ENCODE results near the gene TCP11.

The TCP11 gene

DNA sequence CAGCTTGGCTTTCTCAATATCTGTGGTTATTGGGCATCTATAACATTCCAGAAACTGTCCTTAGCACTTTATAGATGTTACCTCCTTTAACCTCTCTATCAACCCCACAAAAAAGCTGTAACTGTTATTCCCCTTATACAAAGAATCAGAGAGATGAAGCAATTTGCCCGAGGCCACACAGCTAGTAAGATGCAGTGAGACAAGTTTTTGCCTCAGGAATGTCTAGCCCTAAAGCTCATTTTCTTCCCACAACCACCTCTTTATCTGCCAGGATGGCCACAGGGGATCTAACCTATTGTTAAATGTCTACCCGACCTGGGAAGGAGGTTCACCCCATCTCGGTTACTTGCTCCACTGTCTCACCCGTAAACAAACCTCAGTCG, 31.9 kb upstream of the TCP11 start:
- no peak for DNase-seq (ENCODE audit: low read depth in 2 of 2)

DNA sequence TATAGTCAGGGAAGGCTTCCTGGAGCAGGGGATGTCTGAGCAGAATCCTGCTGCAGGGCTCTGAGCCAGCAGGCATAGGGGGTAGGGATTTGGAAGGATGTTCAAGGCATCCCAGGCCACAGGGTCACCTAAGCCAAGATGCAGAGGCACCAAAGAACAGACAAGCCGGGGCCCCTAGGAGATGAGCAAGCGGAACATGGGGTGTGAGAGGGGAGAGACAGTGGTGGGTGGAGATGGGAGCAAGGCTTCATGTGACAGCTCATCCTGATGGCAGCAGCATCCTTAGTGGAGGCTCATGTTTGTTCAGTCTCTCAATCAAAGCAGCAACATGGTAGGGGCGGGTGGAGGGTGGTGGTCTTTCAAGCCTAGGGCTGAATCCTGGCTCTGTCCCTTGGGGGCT, 29.8 kb upstream of the TCP11 start:
- DNase-seq (ENCODE audit: low read depth in 2 of 2): no peak

DNA sequence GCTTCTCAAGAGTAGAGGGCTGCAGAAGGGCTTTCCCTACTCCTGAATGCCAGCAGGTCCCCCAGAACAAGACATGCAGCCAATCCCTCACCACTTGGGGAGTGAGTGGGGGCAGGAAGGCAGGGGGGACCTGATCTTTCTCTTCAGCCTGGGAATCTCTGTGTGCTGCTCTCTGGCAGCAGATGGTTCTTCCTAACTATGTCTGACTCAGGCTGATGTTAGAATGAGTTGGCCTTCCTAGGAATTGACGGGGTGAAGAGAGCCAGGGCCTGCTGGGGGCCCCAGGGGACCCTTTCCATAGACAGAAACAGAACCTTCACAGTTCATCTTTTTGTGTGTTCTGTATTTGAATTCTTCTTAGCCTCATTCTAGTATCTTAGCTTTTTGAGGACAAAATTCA, 29.0 kb upstream of the TCP11 start:
- no peak for DNase-seq (ENCODE audit: low read depth in 2 of 2)

DNA sequence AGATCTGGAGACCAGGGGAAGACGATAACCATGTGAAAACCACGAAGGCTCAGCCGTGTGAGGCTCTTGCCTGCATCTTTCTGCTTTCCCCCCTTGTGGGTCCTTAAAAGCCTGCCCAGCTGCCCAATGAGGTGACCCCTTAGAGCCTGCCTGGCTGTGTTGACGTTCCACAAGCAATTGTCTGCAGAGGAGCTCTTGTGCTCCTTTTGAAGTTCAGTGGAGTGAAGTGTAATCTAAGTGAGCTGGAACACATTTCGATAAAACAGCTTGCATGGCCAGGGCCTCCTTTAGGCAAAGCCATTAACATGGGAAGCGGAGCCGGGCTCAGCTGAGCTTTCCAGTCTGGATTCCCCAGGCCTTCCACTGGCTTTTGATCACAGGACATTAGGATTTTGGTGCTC, 27.3 kb upstream of the TCP11 start:
- DNase-seq (ENCODE audit: low read depth in 2 of 2): no peak

DNA sequence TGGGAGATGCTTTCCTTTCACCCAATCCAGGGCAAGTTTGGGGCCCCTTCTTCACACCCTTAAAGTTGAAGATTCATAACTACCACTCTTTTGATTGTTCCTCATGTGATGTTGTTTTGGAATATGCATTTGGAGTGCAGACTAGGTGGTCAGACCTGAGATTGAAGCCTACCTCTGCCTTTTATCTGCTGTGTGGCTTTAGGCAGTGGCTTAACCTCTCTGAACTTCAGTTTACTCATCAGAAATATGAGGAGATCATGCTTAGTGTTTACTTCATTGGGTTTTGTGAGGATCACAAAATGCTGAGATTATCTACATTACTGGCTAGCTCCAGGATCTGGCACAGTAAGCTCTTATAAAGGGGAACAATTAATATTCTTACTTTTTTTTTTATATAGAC, 26.4 kb upstream of the TCP11 start:
- no peak for DNase-seq (ENCODE audit: low read depth in 2 of 2)

DNA sequence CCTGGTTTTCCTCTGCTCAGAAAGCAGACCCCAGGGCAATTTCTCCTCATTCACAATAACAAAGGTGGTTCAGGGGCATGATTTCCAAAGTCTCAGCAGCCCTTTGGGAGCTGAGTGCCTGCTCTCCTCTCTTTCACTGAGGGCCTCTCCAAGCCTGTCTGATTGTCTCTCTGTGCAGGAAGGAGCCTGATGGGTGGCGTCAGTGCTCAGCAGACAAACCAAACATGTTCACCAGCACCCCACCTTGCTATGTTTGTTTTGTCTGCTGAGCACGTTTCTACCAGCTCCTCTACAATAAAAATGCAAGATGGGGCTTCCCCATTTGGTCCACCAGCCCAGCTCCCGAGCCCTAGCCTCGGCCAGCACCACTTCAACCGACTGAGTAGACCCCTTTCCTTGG, 25.4 kb upstream of the TCP11 start:
- no peak for DNase-seq (ENCODE audit: low read depth in 2 of 2)

DNA sequence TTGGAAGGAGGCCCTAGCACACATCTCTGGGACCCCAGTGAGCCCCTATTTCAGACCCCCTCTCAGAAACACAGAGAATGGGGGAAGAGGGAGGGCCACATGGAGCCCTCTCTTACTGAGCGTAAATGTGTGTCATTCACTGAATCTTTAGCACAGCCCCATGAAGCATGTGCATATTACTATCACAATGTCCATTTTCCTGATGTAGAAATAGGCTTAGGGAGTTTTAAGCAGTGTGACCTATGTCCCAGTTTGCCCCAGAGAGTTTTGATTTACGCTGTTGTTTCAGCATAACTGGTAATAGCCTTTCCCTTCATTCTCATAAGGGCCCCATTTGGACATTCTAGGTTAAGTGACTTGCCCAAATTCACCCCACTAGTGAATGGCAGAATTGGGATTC, 25.0 kb upstream of the TCP11 start:
- no peak for DNase-seq (ENCODE audit: low read depth in 2 of 2)

DNA sequence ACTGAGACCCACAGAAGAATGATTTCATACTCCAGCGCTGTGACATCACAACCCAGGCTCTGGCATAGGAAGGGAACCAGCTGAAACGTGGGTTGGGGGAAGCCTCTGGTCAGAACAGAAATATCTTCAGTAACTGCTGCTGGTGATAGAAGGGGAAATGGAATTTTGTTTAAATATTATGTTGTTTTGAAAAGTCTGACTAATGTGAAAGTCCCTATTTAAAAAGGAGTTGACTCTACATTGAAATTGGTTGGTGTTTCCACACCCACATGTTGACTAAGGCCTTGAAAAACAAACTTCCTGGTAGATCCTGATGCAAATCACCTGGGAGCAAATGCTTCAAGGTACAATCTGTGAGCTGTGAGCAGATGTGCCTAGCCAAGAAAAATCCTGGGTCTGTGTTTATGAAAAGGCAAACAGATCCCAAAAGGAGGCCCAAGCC, 24.5 kb upstream of the TCP11 start:
- DNase-seq (ENCODE audit: low read depth in 2 of 2): no peak

DNA sequence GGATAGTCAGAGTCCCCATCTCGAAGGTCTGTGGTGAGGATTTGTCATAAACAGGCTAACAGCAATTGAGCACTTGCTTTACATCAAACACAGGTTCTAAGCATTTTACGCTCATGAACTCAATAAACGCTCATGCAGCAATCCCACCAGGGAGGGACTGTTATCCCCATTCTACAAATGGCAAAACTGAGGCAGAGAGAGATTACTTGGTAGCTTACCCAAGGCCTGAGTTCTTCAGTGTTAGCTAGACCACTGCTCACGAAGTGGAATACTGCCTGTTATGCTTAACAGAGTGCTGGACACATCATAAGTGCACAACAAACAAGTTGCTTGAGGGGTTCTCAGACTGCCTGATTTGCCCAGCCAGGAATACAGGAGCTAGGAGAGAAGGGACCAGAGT, 23.7 kb upstream of the TCP11 start:
- DNase-seq (ENCODE audit: low read depth in 2 of 2): no peak

DNA sequence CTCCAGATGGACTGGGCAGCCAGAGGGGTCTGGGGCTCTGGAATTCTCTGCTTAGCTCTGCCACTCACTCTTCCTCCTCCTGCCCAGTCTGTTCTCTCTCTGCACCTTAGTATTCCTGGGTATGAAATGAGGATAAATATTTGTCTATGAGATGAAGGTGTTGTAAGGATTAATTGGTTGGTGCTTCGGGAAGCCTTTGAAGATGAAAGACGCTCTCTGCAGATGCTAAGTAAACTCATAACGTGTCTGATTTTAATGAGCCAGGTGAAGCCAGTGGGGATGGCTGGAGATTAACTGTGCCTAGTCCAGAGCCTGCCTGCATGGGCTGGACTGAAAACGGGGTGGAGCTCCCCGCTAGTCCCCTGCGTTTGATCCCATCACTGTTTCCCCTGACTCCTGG, 23.1 kb upstream of the TCP11 start:
- no peak for DNase-seq (ENCODE audit: low read depth in 2 of 2)

DNA sequence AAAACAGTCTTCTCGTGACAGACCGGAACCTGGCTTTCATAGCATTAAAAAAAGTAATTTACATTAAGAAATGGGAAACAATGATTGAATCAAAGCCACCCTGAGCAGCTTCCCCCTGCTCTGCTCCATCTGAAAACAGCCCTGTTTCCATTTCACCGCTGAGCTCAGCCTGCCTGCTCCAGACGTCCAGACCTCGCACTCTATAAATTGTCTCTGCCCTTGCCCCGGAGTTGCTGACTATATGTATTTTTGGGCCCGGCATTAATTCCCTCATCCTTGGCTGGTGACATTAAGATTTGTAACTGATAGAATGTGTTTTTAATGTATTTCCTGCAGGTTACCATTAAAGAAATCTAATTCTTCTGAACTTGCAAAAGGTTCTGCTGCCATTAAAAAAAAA, 22.7 kb upstream of the TCP11 start:
- no peak for DNase-seq (ENCODE audit: low read depth in 2 of 2)

DNA sequence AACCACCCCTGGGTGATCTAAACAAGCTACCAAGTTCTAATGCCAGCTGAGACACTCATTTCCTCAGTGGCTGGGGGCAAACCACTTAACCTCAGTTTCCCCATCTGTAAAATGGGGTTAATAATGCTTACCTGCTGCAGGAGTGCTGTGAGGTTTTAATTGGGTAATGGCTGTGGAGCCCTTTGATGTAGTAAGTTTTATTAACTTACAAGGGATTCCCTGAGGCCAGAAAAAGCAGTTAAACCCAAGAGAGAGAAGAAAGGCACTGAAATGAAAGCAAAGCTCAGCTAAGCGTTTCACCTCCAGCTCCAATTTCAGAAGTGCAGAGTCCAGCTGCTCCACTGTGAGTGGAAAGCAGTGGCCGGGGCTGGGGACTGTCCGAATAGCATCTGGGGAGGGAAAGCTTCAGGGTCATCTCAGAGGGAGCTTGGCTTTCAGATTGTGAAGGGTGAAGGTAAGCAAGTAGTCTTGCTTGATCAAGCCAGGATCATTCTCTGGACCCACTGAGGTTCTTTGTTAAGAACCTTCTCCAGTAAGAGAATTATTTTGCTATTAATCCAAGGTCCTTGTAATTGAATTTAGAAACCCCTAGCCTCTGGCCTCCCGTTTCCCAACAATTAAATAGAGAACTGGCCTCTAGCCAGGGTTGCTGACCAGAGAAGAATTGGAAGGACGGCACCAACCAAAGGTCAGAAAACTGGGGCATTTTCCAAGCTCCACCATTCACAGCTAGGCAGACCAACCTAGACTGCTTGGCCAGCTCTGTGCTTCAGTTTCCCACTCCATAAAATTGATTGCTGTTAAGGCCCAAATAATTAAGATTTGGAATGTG, 20.9 kb upstream of the TCP11 start:
- no peak for DNase-seq (ENCODE audit: low read depth in 2 of 2)

DNA sequence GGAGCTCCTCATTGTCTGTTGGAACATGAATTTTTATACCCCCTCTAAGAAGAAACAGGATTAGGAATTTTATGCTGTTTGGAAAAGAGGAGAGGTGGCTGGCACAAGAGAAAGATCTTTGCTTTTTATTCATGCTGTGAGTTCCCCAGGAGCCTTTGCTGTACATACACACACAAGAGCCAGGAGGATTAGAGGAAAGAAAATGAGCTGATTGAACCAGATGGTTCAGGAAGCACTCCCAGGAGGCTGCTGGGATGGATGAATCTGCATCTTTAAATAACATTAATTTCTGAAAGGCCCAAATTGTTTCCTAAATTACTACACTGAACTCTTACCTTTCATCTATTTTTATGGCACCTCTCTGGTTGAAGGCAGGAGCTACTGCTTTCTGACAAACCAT, 20.1 kb upstream of the TCP11 start:
- DNase-seq (ENCODE audit: low read depth in 2 of 2): no peak

DNA sequence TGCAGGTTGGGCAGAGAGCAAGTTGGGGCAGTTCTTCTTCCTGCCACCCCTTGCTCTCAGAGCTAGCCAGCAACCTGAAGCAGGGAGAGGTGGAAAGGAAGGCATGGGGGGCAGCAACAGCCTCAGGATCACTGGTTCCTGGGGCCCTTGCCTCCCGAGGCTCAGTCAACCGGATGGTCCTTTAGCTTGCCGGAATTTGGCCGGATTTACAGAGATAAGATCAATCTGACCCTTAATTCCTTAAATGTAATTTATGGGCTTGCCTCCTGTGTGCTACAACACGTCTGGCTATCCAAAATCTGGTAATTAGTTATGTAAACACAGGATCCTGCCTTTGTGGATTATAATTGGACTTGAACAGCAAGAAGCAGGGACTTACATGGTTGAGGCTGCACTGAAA, 19.5 kb upstream of the TCP11 start:
- DNase-seq (ENCODE audit: low read depth in 2 of 2): no peak

DNA sequence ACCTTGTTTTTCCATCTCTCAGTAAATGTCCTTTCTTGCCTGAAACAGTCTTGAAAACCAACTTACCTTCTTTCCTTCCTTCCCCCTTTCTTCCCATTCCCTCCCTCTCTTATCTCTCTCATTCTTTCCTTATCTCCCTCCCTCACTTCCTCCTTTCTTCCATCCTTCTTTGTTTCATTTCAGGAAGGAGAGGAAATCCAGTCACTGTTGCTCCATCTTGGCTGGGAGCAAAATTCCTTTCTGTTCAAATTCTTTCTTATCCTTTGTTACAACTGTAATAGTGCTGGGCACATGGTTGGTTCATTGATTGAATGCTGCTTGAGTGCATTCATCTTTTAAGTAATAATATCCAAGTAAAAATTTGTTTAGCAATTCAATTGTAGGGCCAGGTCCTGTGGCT, 17.4 kb upstream of the TCP11 start:
- DNase-seq (ENCODE audit: low read depth in 2 of 2): no peak

DNA sequence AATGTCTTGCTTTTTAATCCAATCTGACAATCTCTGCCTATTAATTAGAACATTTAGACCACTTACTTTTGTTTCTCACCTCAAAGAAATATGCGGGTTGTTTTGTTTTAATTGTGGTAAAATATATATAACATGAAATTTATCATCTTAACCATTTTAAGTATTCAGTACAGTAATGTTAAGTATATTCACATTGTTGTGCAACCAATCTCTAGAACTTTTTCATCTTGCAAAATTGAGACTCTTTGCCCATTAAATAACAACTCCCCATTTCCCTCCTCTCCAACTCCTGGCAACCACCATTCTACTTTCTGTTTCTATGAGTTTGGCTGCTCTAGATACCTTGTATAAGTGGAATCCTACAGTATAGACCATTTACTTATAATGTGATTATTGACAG, 13.8 kb upstream of the TCP11 start:
- DNase-seq (ENCODE audit: low read depth in 2 of 2): no peak

DNA sequence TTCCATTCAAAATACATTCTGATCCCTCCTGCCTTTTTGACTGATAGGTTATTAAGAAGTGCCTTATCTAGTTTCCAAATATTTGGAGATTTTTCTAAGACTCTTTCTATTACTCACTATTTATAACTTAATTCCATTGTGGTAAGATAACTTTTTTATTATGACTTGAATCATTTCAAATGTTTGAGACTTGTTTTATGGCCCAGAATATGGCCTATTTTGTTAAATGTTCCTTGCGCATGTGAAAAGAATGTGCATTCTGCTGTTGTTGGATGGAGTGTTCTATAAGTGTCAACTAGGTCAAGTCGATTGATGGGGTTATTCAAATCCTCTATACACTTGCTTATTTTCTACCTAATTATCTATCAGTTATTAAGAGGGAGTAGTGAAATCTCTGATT, 13.1 kb upstream of the TCP11 start:
- no peak for DNase-seq (ENCODE audit: low read depth in 2 of 2)

DNA sequence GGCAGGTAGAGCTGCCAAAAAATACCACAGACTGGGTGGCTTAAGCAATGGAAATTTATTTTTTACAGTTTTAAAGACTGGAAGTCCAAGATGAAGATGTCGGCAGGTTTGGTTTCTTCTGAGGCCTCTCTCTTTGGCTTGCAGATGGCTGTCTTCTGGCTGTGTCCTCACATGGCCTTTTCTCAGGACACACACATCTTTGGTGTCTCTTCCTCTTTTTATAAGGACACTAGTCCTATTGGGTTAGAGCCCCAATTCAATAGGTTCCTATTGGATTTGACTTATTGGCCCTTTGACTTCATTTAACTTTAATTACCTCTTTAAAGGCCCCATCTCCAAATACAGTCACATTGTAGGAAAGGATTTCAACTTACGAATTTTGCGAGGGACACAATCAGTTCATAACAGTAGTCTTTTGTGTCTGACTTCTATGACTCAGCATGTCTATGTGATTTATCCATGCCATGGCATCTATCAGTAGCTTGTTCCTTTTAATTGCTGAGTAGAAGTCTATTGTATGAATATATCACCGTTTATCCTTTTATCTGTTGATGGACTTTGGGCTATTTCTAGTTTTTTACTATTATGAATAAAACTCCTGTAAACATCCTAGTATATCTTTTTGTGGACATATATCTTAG, 11.0 kb upstream of the TCP11 start:
- DNase-seq (ENCODE audit: low read depth in 2 of 2): no peak

DNA sequence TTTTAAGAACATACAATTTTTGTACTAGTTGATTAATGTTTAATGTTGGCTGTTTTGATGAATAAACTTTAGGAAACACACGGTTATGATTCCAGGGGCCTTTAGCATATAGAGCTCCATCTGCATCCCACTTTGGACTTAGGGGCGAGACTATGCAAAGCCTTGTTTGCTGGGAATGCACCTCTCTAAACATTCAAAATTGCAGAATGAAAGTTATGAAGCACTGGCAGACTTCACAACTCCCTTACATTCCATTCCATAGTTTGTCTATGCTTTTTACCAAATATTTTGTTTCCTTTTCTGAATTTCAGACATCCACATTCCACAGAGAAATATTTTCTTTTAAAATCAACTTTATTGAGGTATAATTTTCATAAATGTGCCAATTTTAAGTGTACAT, 10.3 kb upstream of the TCP11 start:
- no peak for DNase-seq (ENCODE audit: low read depth in 2 of 2)

DNA sequence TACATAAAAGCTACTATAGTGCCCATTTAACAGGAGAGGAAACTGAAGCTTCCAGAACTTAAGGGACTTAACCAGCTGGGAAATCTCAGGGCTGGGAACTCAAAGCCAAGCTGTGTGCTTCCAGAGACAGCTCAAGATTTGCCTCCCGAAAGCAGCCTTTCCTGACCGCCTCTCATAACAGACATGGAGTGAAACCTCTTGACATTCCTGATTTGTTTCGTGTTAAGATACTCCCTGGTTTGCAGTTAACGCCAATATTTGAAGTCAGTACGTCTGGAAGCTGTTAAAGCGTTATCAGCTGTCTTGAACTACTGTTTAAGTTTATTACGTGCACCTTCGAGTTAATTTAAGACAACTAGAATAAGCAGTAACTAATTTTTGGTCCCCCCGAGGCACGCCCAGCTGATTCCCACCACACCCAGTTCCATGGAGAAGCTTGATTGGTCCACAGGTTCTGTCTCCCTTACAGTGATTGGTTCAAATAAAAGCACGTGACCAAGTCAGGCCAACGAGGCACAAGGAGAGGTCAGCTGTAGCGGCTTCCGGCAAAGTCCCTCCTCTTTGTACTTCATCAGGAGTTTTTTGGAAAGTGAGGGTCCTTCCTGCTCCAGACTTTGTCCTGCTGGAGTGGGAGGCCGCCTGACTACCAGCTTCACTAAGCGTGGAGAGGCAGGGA, 8.9 kb upstream of the TCP11 start:
- DNase-seq (ENCODE audit: low read depth in 2 of 2): no peak

DNA sequence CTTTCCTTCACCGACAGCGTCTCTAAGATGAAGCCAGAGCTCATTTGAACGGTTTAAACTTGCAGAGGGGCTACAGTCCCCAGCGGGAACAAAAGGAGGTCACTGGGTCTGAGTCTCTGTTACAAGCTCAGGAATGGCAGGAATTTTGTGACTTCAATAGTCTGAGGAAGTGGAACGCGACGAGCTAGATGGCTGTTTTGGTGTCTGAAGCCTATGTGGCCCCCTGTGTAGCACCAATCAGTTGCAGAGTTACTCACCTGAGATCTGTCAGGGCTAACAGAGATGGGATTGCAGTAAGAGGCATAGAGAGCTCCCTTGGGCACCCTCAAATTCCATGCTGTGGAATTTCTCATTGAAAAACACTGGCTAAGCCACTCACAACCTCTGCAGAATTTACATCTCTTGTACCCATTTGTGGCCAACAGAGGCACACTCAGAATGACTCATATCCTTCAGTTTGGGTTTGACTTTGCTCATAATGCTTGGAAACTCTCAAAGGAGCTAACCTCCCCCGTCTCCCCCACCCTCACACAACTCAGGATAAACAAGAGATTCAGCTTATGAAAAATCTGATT, 7.1 kb upstream of the TCP11 start:
- peak; percentile 28 to 30 for DNase-seq (ENCODE audit: low read depth in 2 of 2)

DNA sequence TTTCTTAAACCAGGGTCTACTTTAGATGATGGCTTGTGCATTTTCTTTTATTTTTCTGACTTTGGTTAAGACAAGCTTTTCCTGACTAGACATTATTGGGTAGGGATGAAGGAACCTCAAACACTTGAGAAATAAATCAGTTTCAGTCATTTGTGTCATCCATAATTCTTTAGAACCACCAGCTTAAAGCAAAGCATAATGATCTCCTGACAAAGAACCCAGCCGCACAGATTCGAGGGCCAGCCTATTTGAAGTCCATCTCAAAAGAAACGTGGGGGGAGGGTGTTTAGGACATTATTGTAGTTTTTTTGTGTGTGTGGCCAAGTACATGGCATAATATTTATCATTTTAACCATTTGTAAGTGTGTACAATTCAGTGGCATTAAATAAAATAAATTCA, 6.3 kb upstream of the TCP11 start:
- DNase-seq (ENCODE audit: low read depth in 2 of 2): no peak

DNA sequence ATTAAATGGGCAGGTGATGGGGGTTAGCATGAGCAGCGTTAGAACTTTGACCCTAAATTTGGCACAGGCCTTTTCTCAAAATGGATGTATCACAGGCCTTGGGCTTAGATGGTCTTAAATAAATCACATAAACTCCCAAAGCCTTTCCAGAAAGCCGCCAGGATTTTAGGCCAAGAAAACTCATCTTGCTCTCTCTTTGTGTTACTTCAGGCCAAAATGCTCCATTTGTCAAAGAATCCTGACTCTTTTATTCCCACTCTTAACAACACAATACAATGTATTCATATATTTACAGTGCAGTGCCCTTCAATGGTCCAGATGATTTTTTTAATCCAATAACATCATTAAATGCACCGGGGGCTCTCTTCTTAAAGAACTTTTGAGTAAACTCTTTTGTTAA, 5.9 kb upstream of the TCP11 start:
- no peak for DNase-seq (ENCODE audit: low read depth in 2 of 2)
